ENCODE data around the gene ECEL1.

Gene ECEL1

GRCh38 chr2:232488097-232488711 is 570 bp upstream of the ECEL1 start:
- H3K4me3 ChIP-seq (replicated peaks; ENCODE audit: low read depth, low read length) = no peak overlapping the region
- DNase-seq (ENCODE audit: low read depth) = no peak
- TF ChIP-seq CTCF (IDR thresholded peaks at IDR 0.05; ENCODE audit: low read length, missing control alignments) = no peak

DNA sequence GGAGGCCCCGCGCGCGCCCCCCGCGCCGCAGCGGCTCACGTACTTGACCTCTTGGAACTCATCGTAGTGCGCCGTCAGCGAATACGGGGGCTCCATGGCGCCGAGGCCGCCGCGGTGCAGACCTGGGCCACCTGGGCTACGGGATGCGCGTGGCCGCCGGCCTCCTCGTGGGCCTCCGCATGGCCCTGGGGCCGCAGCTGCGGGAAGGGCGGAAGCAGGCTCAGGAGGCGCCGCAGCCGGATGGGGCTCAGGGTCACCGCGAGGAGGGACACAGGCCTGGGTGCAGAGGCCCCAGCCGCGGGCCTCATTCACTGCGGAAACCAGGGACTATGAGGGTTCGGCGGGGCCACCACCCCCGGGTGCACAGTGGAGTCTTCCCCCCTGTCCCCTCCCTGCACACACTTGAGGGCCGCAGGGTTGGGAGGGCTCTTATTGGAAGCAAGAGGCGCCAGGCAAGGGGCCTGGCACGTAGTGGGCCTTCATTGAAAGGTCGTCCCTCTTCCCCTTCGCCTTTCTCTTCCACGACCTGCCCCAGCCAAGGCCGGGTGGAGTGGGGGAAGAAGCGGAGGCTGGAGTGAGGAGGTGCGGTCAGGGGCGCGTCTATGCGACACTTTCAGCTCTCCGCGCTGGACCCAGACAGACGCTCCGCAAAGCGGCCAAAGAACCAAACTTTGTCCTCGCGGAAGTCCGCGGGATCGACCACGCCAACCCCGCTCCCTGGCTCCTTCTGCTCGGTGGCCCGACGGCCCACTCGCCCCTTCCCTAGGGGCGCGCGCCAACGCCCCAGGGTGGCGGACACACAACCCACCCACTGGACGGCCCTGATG is 863 bp downstream of the ECEL1 start:
- no peak for DNase-seq (ENCODE audit: low read depth)
- H3K4me3 ChIP-seq (replicated peaks; ENCODE audit: low read depth, low read length) = no peak overlapping the region
- TF ChIP-seq CTCF (IDR thresholded peaks at IDR 0.05; ENCODE audit: low read length, missing control alignments) = no peak

- no peak for DNase-seq (ENCODE audit: low read depth)
- H3K4me3 ChIP-seq (replicated peaks; ENCODE audit: low read depth, low read length) = no peak overlapping the region
- TF ChIP-seq CTCF (IDR thresholded peaks at IDR 0.05; ENCODE audit: low read length, missing control alignments) = no peak
These were observed 1.7 kb downstream of the ECEL1 start for GRCh38 chr2:232485757-232486557.

GRCh38 chr2:232485348-232485756 is 2.3 kb downstream of the ECEL1 start:
- H3K4me3 ChIP-seq (replicated peaks; ENCODE audit: low read depth, low read length) = no peak overlapping the region
- no peak for TF ChIP-seq CTCF (IDR thresholded peaks at IDR 0.05; ENCODE audit: low read length, missing control alignments)
- no peak for DNase-seq (ENCODE audit: low read depth)

GRCh38 chr2:232484628-232485347 is 2.8 kb downstream of the ECEL1 start:
- DNase-seq (ENCODE audit: low read depth) = no peak
- TF ChIP-seq CTCF (IDR thresholded peaks at IDR 0.05; ENCODE audit: low read length, missing control alignments) = no peak
- no peak overlapping the region for H3K4me3 ChIP-seq (replicated peaks; ENCODE audit: low read depth, low read length)

- no peak overlapping the region for H3K4me3 ChIP-seq (replicated peaks; ENCODE audit: low read depth, low read length)
- DNase-seq (ENCODE audit: low read depth) = no peak
- TF ChIP-seq CTCF (IDR thresholded peaks at IDR 0.05; ENCODE audit: low read length, missing control alignments) = no peak
These were observed 3.6 kb downstream of the ECEL1 start for GRCh38 chr2:232483923-232484627.
